Muscle layer of colon (tissue), 2 donors: ENCODE results near the gene ARL8B.
"Not testable (repeated sequence)": the region's sequence is repeated elsewhere in the genome, so short reads cannot be mapped to it uniquely, and the experiment has no call there.

Experiments used
- H3K27ac ChIP-seq: one replicate; pipeline ENCODE4 v1.7.0; 2013; ENCODE audit warnings: low read depth, mild to moderate bottlenecking, low read length, moderate library complexity
- H3K27me3 ChIP-seq, 2 donors: one replicate each; pipeline ENCODE4 v1.7.0; 2013; ENCODE audit warnings: low read length in 2 of 2, mild to moderate bottlenecking in 2 of 2; ENCODE audit not compliant: insufficient read depth in 2 of 2, control insufficient read depth in 1 of 2
- H3K36me3 ChIP-seq: one replicate; pipeline ENCODE4 v1.7.0; 2013; ENCODE audit warnings: mild to moderate bottlenecking, low read length; ENCODE audit not compliant: insufficient read depth
- H3K4me1 ChIP-seq: one replicate; pipeline ENCODE4 v1.7.0; 2013; ENCODE audit warnings: mild to moderate bottlenecking, low read length; ENCODE audit not compliant: insufficient read depth
- H3K4me3 ChIP-seq, 2 donors: one replicate each; pipeline ENCODE4 v1.7.0; 2013; ENCODE audit warnings: low read length in 2 of 2, low read depth in 1 of 2, mild to moderate bottlenecking in 1 of 2, moderate library complexity in 1 of 2
- H3K9ac ChIP-seq: one replicate; pipeline ENCODE4 v1.7.0; 2013; ENCODE audit warnings: low read length
- H3K9me3 ChIP-seq: one replicate; pipeline ENCODE4 v1.7.0; 2013; ENCODE audit warnings: mild to moderate bottlenecking, low read length
- donor health status: abdominal sarcoma.
- donor health status: Adenocarcinoma of cecum.

Gene ARL8B

GRCh38 chr3:5136211-5136918, 14.3 kb downstream of the ARL8B start:
- Histone ChIP-seq H3K36me3 (peaks cover 2% of the 10 kb centered on the region), H3K27me3 (no peaks in the 10 kb centered on the region), H3K9me3 (no peaks in the 10 kb centered on the region), H3K4me1 (peaks cover 55% of the 10 kb centered on the region), H3K9ac (no peak overlapping the region), H3K27ac (no peak overlapping the region), H3K4me3 (no peak overlapping the region)

DNA sequence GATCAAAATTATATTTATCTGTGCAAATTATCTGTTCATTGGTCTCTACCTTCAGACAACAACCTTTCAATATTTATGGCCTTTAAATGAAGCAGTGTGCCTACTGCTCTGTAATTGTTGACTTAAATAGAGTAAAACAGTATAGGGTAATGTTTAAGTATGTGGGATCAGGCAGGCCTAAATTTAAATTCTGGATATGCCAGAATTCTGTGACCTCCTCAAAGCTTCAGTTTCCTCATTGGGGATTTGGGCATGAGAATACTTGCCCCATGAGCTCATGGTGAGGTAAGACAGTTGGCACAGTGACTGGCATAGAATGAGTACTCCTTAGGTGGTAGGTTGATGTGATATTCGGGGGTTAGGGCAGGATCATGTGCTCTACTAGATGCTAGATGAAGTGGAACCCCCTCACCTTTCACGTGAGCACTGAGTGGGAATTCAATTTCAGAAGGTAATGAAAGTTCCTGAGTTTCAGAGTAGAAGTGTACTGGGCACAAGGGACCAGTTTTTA, 14.9 kb downstream of the ARL8B start:
- H3K4me3 ChIP-seq = no peak overlapping the region
- no peak overlapping the region for H3K9ac ChIP-seq
- H3K4me1 ChIP-seq = peaks cover 55% of the 10 kb centered on the region
- no peaks in the 10 kb centered on the region for H3K27me3 ChIP-seq
- H3K27ac ChIP-seq = no peak overlapping the region
- no peaks in the 10 kb centered on the region for H3K9me3 ChIP-seq
- H3K36me3 ChIP-seq = peaks cover 5% of the 10 kb centered on the region

DNA sequence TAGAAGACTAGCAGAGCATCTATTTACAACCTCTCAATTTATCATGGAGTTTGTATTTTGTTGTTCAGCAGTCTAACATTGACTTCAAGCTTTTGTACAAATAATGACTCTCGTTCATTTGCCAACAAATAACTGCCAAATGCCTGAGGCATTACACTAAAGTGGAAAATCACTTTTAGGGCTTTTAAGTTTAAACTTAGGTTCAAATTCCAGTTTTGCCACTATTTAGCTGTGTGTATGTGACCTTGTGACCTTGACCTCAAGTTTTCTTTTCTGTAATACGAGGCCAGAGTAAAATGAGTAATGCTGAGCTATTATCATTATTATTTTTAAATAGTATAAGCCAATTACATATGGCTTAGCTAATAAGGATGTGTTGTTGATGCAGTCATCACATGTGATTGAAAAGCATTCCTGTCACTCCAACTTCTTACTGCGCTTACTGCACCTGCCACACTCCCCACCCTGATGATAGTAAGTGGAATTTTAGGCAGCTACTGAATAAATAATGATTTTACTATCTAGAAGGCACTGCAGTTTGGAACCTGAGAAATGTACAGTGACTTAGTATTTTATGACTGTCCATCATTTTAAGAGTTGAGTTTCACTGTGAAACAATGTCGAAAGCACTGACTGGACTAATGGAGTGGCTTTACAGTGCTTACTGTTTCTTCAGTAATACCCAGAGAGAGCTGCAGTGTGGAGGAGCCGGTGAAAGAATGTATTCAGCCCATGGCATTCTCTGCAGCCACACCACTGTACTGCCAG, 16.3 kb downstream of the ARL8B start:
- no peaks in the 10 kb centered on the region for H3K9me3 ChIP-seq
- no peak overlapping the region for H3K4me3 ChIP-seq
- H3K27me3 ChIP-seq = no peaks in the 10 kb centered on the region
- no peak overlapping the region for H3K27ac ChIP-seq
- H3K36me3 ChIP-seq = peaks cover 5% of the 10 kb centered on the region
- H3K4me1 ChIP-seq = peaks cover 64% of the 10 kb centered on the region
- no peak overlapping the region for H3K9ac ChIP-seq

- Histone ChIP-seq H3K9ac (no peak overlapping the region), H3K9me3 (no peaks in the 10 kb centered on the region), H3K27ac (no peak overlapping the region), H3K4me3 (no peak overlapping the region), H3K4me1 (peaks cover 49% of the 10 kb centered on the region), H3K27me3 (no peaks in the 10 kb centered on the region), H3K36me3 (peaks cover 5% of the 10 kb centered on the region)
Measured at GRCh38 chr3:5140230-5140621, 18.1 kb downstream of the ARL8B start.

DNA sequence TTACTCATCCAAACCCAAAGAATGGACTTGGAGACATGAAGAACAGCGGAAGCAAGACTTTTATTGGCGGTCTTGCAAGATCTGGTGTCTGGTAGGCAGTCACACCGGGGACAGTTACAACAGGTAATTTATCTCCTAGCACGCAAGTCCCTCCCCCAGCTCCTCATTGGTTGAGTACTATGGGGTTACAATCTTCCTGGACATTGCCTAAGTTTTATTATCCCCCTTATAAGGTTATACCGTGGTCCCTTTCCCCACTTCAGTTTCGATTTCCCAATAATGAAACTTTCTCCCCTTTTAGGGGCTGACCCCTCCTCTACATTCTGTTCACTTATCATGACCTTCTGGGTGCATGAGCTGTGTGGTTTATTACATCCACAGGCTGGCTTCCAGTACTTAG, 18.7 kb downstream of the ARL8B start:
- Histone ChIP-seq H3K27me3 (no peaks in the 10 kb centered on the region), H3K9me3 (no peaks in the 10 kb centered on the region), H3K9ac (no peak overlapping the region), H3K36me3 (peaks cover 5% of the 10 kb centered on the region), H3K4me3 (no peak overlapping the region), H3K27ac (no peak overlapping the region), H3K4me1 (peaks cover 49% of the 10 kb centered on the region)

DNA sequence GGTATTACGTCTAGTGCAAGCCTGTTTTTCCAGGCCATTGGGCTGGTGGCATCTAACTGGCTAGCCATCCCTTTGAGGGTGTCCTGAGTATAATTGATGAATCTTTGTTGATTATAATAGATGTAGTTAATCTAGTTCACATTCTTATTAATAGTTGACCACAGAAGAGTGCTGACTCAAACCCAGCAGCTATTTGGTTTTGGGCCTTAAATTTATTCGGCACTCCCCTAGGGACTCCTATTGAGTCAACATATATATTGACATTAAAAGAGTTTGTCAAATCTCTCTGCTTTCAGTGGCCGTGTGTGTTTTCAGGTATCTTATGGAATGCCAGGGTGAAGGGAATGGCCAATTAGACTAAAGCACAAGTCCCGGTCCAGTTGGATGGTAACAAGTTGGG, 19.7 kb downstream of the ARL8B start:
- H3K9ac ChIP-seq = no peak overlapping the region
- no peak overlapping the region for H3K4me3 ChIP-seq
- H3K27me3 ChIP-seq = no peaks in the 10 kb centered on the region
- H3K4me1 ChIP-seq = peaks cover 43% of the 10 kb centered on the region
- no peaks in the 10 kb centered on the region for H3K9me3 ChIP-seq
- peaks cover 5% of the 10 kb centered on the region for H3K36me3 ChIP-seq
- H3K27ac ChIP-seq = no peak overlapping the region

DNA sequence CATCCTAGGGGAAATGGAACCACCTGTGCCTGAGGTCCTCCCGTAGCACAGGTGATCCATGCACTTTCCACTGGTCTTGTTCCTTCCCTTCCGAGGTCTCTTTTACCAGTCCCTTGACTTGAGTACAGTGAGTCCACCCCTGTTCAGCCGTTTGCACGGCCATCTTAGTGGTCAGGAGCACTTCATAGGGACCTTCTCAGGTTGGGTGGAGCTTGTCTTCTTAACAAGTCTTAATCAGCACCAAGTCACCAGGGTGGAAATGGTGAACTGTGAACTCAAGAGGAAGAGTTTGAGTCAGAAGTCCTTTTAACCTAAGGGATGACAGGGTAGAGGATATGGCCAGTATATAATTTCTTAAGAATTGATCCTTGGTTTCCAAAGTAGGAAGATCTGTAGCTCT, 21.4 kb downstream of the ARL8B start:
- peaks cover 5% of the 10 kb centered on the region for H3K36me3 ChIP-seq
- H3K27me3 ChIP-seq = no peaks in the 10 kb centered on the region
- H3K9ac ChIP-seq = no peak overlapping the region
- H3K27ac ChIP-seq = no peak overlapping the region
- H3K4me1 ChIP-seq = peaks cover 29% of the 10 kb centered on the region
- H3K4me3 ChIP-seq = no peak overlapping the region
- no peaks in the 10 kb centered on the region for H3K9me3 ChIP-seq

DNA sequence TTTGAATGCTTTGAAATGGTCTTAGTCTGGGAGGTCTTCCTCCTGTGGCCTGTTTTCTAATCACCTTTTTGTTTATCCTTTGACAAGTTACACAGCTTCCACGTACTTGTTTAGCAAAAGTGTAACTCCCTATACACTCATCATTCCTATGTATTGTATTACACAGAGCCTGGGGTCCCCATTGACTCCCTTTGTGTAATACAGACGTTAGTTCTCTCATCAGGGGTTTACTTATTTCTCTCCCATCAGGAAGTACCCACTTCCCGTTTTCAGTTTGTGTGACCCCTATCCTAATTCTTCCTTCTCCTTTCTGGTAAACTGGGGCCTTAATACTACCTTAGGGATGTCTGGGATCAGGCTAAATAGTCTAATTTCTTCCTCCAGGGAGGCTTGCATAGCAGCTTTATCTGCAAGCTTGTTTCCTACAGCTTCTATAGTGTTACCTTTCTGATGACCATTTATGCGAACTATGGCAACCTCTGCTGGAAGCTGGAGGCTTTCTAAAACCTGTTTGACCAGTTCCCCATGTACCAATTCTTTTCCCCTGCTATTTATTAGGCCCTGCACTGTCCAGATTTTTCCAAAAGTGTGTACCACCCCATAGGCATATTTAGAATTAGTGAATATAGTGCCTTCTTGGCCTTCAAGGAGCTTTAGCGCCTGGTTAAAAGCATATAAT, 22.4 kb downstream of the ARL8B start:
- Histone ChIP-seq H3K36me3 (peaks cover 5% of the 10 kb centered on the region), H3K9me3 (no peaks in the 10 kb centered on the region), H3K9ac (no peak overlapping the region), H3K27ac (no peak overlapping the region), H3K4me3 (no peak overlapping the region), H3K27me3 (no peaks in the 10 kb centered on the region), H3K4me1 (peaks cover 20% of the 10 kb centered on the region)

DNA sequence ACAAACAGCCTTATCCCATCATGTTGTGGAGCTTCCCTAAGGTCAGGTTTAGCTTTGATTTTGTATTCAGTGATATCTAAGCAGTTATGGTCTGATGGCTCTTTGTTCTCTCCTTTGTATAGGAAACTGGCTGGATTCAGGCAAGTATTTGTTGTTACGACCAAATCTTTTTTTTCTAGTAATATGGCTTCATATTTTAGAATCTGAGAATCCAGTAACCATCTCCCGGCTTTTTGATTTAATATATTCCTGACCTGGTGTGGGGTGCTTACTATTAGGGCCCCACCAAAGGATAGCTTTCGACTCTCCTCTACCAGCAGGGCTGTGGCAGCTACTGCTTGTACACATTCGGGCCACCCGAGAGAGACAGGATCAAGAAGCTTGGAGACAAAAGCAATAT, 23.0 kb downstream of the ARL8B start:
- Histone ChIP-seq H3K4me1 (peaks cover 13% of the 10 kb centered on the region), H3K9me3 (no peaks in the 10 kb centered on the region), H3K4me3 (no peak overlapping the region), H3K27me3 (no peaks in the 10 kb centered on the region), H3K27ac (no peak overlapping the region), H3K9ac (no peak overlapping the region), H3K36me3 (peaks cover 5% of the 10 kb centered on the region)

DNA sequence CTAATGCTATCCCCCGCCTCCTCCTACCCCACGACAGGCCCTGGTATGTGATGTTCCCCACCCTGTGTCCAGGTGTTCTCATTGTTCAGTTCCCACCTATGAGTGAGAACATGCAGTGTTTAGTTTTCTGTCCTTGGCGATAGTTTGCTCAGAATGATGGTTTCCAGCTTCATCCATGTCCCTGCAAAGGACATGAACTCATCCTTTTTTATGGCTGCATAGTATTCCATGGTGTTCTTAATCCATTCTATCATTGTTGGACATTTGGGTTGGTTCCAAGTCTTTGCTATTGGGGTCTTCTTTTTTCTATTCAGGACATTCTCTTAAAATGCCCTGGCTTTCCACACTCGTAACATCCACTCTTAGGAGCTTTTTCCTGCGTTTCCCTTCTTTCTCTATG, 25.1 kb downstream of the ARL8B start:
- H3K9ac ChIP-seq, H3K27me3 ChIP-seq, H3K27ac ChIP-seq, H3K36me3 ChIP-seq, H3K4me1 ChIP-seq, H3K4me3 ChIP-seq, H3K9me3 ChIP-seq: not testable (repeated sequence)

GRCh38 chr3:5149306-5149880, 27.3 kb downstream of the ARL8B start:
- H3K4me3 ChIP-seq = no peak overlapping the region
- H3K4me1 ChIP-seq = no peaks in the 10 kb centered on the region
- H3K9me3 ChIP-seq = no peaks in the 10 kb centered on the region
- no peak overlapping the region for H3K9ac ChIP-seq
- H3K27ac ChIP-seq = no peak overlapping the region
- H3K36me3 ChIP-seq = no peaks in the 10 kb centered on the region
- H3K27me3 ChIP-seq = no peaks in the 10 kb centered on the region
